Central memory CD4-positive, alpha-beta T cell (primary cell): ENCODE data around the gene KRT73.

Source experiments
- DNase-seq: peaks from one replicate; pipeline ENCODE4 v3.0.0; 2022

The KRT73 gene

GRCh38 chr12:52617403-52617785 is 965 bp downstream of the KRT73 start:
- no peak for DNase-seq

- DNase-seq: no peak
Measured at GRCh38 chr12:52616680-52617402, 1.5 kb downstream of the KRT73 start.

GRCh38 chr12:52615912-52616311 is 2.4 kb downstream of the KRT73 start:
- DNase-seq: no peak

DNA sequence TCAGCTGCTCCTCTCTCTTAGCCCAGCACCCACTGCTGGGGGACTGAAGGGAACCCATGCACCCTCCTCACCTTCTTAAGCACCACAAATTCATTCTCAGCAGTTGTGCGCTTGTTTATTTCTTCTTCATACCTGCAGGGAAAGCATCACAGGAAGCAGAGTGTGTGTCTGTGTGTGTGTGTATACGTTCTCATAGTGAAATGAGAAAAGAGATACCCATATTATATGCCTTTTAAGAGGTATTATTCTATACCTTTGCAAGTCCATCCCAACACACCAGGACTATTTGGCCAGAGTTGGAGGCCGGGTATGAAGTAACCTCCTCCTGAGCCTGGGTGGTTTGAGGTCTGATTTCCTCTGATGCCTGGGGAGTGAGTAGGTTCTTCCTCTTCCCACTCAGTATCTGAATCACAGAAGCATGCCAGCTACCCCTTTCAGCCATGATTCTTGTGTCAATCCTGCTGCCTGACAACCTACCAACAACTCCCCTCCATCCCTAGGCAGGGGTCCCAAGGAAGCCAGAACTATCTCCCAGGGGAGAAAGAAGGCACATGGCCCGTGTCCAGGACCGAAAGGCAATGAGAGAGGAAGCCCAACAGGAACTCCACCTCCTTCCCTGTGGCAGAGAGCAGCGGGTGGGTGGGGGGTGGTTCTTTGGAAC is 3.0 kb downstream of the KRT73 start:
- no peak for DNase-seq

- DNase-seq: no peak
Measured at GRCh38 chr12:52614381-52615207, 3.8 kb downstream of the KRT73 start.

DNA sequence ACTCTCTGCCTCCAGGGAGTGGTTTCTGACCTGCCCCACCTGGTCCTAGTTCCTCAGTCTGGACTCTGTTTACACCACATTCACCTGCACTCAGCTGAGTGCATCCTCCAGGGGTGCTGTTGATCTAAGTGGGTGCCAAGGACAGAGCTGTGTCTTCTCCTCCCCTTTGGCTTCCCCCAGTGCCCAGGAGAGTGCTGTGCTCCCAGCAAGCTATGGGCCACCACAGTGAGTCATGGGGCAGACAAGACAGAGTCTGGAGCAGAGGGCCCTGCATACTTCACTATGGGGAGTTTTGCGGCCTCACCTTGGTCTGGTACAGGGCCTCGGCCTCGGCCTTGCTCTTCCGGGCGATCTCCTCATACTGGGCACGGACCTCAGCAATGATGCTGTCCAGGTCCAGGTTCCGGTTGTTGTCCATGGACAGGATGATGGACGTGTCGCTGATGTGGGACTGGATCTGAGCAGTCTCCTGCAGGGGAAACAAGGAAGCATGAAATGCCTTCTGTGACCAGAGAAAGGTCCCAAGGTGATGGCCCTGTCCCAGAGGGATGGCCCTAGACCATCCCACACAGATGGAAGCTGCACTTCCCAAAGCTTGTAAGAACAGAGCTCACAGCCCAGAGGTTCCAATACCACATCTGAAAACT is 4.9 kb downstream of the KRT73 start:
- DNase-seq: no peak

DNA sequence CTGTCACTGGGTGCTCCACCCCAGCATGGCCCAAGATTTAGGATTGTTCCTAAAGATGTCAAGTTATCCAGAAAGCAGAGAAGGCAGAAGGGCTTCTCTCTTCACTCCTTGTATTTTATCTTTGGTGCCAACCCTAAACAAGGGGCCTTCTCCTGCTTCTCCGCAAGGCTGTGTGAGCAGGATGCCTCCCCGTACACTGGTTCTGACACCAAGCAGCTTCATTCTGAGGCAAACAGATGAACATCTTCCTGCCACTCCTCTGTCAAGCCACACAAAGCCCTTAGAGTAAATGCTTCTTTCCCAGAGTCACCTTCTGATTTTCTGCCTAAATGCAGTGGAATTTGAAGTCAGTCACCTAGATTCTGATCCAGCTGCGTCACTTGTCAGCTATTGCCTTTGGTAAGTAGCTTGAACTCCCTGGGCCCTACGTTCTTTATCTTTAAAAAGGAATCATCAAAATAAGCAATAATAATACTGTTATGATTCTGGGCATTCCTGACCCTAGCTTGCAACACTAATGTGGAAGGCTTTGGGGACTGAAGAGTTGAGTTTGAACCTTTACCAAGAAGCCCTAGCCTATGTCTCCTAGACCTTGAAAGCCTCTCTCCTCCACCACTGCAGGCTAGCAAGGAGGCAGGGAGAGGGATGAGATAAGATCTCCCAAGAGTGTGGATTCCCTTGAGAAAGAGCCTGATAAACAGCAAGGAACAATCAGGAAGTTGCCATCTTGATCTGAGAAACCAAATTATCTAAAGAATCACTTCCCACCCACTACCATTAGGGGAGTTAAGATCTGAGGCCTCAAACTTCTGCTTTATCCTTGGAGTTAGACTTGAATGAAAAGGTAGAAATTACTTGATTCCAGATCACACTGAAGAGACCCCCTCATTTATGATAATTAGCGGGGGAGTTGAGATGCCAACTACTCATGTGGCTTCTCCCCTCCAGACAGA is 5.7 kb downstream of the KRT73 start:
- no peak for DNase-seq

DNA sequence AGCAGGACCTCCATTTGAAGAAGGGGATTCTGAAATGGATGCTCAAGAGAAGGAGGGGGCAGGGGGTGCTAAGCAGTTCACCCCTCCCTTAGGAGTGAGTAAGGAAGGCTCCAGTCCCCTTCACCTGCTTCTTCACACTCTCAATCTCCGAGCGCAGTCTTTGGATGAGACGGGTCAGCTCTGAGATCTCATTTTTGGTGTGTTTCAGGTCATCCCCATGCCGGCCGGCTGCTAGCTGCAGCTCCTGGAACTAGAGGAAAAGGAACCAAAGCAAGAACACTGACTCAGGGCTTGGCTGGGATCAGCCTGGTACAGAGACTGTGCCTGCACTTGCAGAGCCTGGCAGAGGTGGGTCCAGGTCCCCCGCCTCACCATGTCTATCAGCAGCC is 7.3 kb downstream of the KRT73 start:
- DNase-seq: no peak

GRCh38 chr12:52608826-52609630 is 9.3 kb downstream of the KRT73 start:
- DNase-seq: no peak

- DNase-seq: no peak
Measured at GRCh38 chr12:52608161-52608560, 10.2 kb downstream of the KRT73 start.

DNA sequence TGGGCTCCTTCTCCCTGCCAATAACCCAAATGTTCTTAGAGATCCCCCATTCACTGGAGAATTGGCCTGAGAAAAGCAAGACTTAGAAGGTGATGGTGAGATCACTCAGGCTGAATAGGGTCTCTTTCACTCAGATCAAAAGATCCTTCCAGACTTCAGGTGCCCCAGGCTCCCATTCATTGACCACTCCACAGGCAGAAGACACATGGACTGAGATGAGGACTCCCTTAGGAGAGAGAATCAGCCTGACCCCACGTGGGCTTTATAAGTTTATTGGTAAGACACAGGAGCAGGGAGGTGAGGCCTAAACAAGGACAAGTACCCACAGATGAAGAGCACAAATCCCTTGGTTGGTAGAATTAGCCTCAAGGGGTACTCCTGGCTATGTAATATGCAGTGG is 11.0 kb downstream of the KRT73 start:
- DNase-seq: no peak

GRCh38 chr12:52606581-52607218 is 11.7 kb downstream of the KRT73 start:
- no peak for DNase-seq

- no peak for DNase-seq
Measured at GRCh38 chr12:52606096-52606495, 12.3 kb downstream of the KRT73 start.

- DNase-seq: no peak
Measured at GRCh38 chr12:52605542-52605941, 12.8 kb downstream of the KRT73 start.

DNA sequence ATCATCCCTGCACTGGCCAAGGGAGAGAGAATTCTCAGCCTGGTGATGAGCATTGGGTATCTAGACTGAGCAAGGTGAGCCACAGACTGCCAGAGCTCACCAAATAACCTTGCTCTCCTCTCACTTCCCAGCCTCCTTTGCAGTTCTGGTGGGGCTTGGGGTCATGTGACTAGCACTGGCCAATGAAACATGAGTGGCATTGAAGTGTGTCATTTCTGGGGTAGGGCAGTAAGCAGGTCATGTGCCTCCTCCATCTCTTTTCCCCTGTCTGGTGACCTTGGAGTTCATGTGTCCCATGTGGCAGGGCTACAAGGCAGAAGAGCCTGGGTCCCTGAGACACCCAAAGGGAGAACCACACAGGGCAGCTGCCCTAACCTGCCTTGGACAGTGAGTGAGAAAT is 13.5 kb downstream of the KRT73 start:
- no peak for DNase-seq

DNA sequence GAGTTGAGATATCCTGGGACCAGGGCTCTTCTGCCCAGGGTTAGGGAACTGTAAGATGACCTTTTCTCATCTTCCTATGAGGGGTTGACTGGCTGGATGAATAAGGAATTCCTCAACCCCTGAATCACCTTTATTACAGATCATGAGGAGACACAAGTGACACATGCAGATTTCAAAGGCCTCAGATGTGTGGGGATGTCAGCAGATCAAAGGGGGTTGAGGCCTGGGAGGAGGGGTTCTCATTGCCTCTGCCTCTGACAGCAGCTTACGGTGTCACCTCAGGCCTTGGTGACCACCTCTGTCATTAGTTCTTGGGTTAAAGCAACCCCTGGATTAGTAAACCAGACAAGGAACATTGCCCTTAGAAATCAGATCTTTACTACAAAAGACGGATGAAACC is 15.0 kb downstream of the KRT73 start:
- peak; percentile 23 for DNase-seq

DNA sequence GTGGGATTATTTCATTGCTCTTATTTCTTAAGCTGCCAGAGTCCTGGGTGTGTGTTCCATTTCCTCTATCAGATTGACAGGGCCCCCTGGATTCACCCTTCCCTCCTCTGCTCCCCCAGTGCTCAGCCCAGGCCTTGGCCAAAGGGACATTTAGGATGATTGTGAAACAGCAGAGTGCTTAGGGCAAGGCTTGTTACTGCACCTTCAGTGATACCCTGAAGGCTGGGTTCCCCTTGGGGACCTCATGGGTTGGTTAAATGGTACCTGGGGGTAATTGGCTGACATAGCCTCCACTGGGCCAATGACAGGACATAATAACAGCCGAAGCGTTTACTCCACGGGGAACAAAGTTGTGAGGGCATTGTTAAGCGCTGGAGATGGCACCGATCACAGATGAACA is 15.8 kb downstream of the KRT73 start:
- DNase-seq: no peak

GRCh38 chr12:52601671-52602070 is 16.7 kb downstream of the KRT73 start:
- no peak for DNase-seq

DNA sequence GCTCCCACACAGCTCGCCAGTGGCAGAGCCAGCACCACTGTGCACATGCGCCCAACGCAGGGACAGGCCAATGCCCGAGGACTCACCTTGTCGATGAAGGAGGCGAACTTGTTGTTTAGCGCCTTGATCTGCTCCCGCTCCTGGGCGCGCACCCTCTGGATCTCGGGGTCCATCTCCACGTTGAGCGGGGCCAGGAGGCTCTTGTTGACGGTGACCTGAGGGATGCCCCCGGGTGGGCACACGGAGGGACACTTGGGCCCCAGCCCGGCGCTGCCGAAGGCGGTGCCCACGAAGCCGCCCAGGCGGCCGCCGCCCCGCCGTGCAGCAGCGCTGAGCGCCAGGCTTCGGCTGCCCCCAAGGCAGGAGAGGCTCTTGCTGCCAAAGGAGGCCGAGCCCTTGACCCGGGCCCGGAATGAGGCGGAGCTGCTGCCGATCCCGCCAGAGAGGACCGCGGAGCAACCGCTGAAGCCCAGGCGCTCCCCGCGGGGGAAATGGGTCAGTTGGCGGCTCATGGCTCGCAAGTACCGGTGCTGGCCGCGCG is 17.3 kb downstream of the KRT73 start, which contains the start of gene KRT72:
KRT72 (minus strand) TSS at position 523 of the 541 bp plus-strand sequence; CDS start at position 512, 11 bp downstream.
- no peak for DNase-seq

DNA sequence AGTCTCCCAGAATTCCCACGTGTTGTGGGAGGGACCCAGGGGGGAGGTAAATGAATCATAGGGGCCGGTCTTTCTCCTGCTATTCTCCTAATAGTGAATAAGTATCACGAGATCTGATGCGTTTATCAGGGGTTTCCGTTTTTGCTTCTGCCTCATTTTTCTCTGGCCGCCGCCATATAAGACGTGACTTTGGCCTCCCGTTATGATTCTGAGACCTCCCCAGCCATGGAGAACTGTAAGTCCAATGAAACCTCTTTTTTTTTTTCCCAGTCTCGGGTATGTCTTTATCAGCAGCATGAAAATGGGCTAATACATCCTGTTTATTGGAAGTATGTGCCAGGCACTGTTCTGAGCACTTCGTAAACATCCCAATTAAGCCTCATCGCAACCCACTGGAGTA is 17.9 kb downstream of the KRT73 start:
- no peak for DNase-seq
